Thyroid gland (tissue), 4 donors: ENCODE measurements around the gene AFAP1. TPM values are rescaled to one million over a fixed set of nuclear protein-coding genes. Genes with fewer than 3 reads are reported as not detected.

Experiments used
- DNase-seq, 2 donors: peaks; one replicate each; pipeline ENCODE4 v3.0.0-alpha.2; 2019
- H3K27ac ChIP-seq, 3 donors: fragments of 200-600 bp; sonication (generic); 1 replicate in 2 of 3; 2 replicates in 1 of 3; pipeline ENCODE4 v1.5.1; 2016 to 2019; ENCODE audit warnings: mild to moderate bottlenecking in 1 of 3, moderate library complexity in 1 of 3
- H3K27me3 ChIP-seq: fragments of 200-600 bp; sonication (generic); one replicate; pipeline ENCODE4 v1.5.1; 2019
- H3K36me3 ChIP-seq, 2 donors: fragments of 200-600 bp; sonication (generic); one replicate each; pipeline ENCODE4 v1.5.1; 2016 to 2019
- H3K4me1 ChIP-seq, 2 donors: fragments of 200-600 bp; sonication (generic); one replicate each; pipeline ENCODE4 v1.5.1; 2017 to 2019
- H3K4me3 ChIP-seq, 3 donors: fragments of 200-600 bp; sonication (generic); replicated peaks in 1 of 3; 1 replicate in 2 of 3; 2 replicates in 1 of 3; pipeline ENCODE4 v1.5.1; 2016; ENCODE audit warnings: mild to moderate bottlenecking in 1 of 3
- H3K9me3 ChIP-seq: fragments of 200-600 bp; sonication (generic); one replicate; pipeline ENCODE4 v1.5.1; 2017
- POLR2A ChIP-seq, 2 donors: fragments of 450-650 bp; IDR thresholded peaks; one replicate each; pipeline ENCODE4 v1.6.1; 2017; ENCODE audit warnings: antibody characterized with exemption in 2 of 2, mild to moderate bottlenecking in 2 of 2, moderate library complexity in 1 of 2
- WGBS, 2 donors: methylation state at CpG; one replicate each; pipeline ENCODE4 v1.1.5; 2017; 5-methylcytosine and 5-hydroxymethylcytosine counted together
- intact Hi-C: fragments of 100-400 bp; cut with DNase I; formaldehyde crosslinking; loops from one replicate; pipeline ENCODE4 v1.15.1; 2023
- total RNA-seq, 4 donors: library from RNA; depleted of rRNA; stranded (reverse); fragments of >200 nt; gene quantifications; one replicate each; pipeline ENCODE4 v1.2.3, GENCODE V29; 2016
- TF ChIP-seq, protein P1 (sequence below), 6 experiments: fragments of 200-600 bp in 3 of 6; fragments of 450-650 bp in 3 of 6; sonication (generic) in 3 of 6; IDR thresholded peaks; one replicate each; pipeline ENCODE4 v1.5.1; 2016 to 2019; ENCODE audit warnings: antibody characterized with exemption in 6 of 6, mild to moderate bottlenecking in 2 of 6, inconsistent platforms in 1 of 6, moderate library complexity in 1 of 6

The AFAP1 gene
- total RNA-seq, 4 donors from 2014 or later, result 12.3 to 33.3 (median 26.2) TPM

- Histone ChIP-seq H3K36me3 (no peaks in the 10 kb centered on the region), H3K27me3 (no peaks in the 10 kb centered on the region), H3K4me3 (no peak overlapping the region), H3K27ac (no peak overlapping the region), H3K9me3 (no peaks in the 10 kb centered on the region), H3K4me1 (peaks cover 0 to 3% of the 10 kb centered on the region in 2 donors)
- intact Hi-C loops, result loop anchor here (5.0 kb wide), 1 partner anchor 42 kb away; no protein-coding TSS in a partner anchor
- no peak for TF ChIP-seq POLR2A (IDR thresholded peaks at IDR 0.05)
- TF ChIP-seq, protein P1, sequence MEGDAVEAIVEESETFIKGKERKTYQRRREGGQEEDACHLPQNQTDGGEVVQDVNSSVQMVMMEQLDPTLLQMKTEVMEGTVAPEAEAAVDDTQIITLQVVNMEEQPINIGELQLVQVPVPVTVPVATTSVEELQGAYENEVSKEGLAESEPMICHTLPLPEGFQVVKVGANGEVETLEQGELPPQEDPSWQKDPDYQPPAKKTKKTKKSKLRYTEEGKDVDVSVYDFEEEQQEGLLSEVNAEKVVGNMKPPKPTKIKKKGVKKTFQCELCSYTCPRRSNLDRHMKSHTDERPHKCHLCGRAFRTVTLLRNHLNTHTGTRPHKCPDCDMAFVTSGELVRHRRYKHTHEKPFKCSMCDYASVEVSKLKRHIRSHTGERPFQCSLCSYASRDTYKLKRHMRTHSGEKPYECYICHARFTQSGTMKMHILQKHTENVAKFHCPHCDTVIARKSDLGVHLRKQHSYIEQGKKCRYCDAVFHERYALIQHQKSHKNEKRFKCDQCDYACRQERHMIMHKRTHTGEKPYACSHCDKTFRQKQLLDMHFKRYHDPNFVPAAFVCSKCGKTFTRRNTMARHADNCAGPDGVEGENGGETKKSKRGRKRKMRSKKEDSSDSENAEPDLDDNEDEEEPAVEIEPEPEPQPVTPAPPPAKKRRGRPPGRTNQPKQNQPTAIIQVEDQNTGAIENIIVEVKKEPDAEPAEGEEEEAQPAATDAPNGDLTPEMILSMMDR (IDR thresholded peaks at IDR 0.05), result no peak
- no peak for DNase-seq
- WGBS, 2 donors, result 93 to 95% methylated on average over 16 of the region's 16 CpGs
Measured at GRCh38 chr4:7760706-7761105, 179.0 kb downstream of the AFAP1 start.

- Histone ChIP-seq H3K36me3 (no peaks in the 10 kb centered on the region), H3K27ac (no peak overlapping the region), H3K4me3 (no peak overlapping the region), H3K9me3 (no peaks in the 10 kb centered on the region), H3K27me3 (no peaks in the 10 kb centered on the region), H3K4me1 (peaks cover 0 to 3% of the 10 kb centered on the region in 2 donors)
- intact Hi-C loops, result loop anchor here (5.0 kb wide), 1 partner anchor 42 kb away; no protein-coding TSS in a partner anchor
- WGBS, 2 donors, result 88 to 91% methylated on average over 7 to 8 of the region's 9 CpGs
- TF ChIP-seq, protein P1 (IDR thresholded peaks at IDR 0.05), result no peak
- no peak for TF ChIP-seq POLR2A (IDR thresholded peaks at IDR 0.05)
- DNase-seq, result no peak
Measured at GRCh38 chr4:7760228-7760627, 179.4 kb downstream of the AFAP1 start.

DNA sequence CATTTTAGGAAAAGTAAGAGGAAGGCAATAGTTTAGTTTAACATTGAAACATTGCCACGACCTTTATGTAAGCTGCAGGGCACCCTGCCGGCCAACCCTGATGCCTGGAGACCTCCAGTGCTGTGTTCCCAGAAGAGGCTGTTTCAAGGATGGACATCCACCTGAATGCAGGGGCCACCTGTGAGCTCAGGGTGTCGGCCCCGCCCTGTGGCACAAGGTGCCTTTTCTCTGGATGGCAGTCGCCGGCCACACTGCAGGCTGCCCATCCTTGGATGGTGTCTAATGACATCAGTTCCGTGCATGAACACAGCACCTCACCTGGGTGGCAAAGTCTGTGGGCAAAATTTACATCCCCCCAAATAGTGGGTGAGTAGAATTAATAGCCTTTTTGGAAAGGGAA lies 180.0 kb downstream of the AFAP1 start:
- Histone ChIP-seq H3K27ac (no peak overlapping the region), H3K36me3 (no peaks in the 10 kb centered on the region), H3K9me3 (no peaks in the 10 kb centered on the region), H3K4me1 (peaks cover 0 to 3% of the 10 kb centered on the region in 2 donors), H3K27me3 (no peaks in the 10 kb centered on the region), H3K4me3 (no peak overlapping the region)
- DNase-seq, result no peak
- WGBS, 2 donors, result 93 to 99% methylated on average over 5 of the region's 7 CpGs
- no peak for TF ChIP-seq POLR2A (IDR thresholded peaks at IDR 0.05)
- TF ChIP-seq, protein P1 (IDR thresholded peaks at IDR 0.05), result no peak
- intact Hi-C loops, result loop anchor here (5.0 kb wide), 1 partner anchor 43 kb away; no protein-coding TSS in a partner anchor

DNA sequence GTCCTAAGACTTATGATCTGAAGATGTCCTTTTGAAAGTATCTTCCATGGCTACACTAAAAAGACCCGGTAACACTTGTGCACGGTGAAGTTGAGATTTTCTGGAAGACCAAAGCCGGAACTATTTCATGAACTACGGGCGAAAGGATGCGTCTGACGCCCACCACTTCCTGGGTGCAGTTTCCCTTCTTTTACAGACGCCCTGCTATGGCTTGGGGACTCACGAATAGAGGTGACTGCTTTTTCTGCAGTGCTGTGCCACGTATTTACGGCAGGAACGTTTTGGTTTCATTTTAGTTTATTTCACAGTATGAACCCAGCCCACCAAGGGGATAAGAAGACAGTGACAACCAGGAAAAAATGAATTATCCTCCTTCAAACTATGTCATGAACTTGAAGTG lies 180.4 kb downstream of the AFAP1 start:
- Histone ChIP-seq H3K27ac (no peak overlapping the region), H3K9me3 (no peaks in the 10 kb centered on the region), H3K4me3 (no peak overlapping the region), H3K27me3 (no peaks in the 10 kb centered on the region), H3K36me3 (no peaks in the 10 kb centered on the region), H3K4me1 (peaks cover 0 to 3% of the 10 kb centered on the region in 2 donors)
- intact Hi-C loops, result no loop called here
- 82 to 89% methylated on average over 12 of the region's 12 CpGs for WGBS, 2 donors
- TF ChIP-seq POLR2A (IDR thresholded peaks at IDR 0.05), result no peak
- TF ChIP-seq, protein P1 (IDR thresholded peaks at IDR 0.05), result no peak
- no peak for DNase-seq

DNA sequence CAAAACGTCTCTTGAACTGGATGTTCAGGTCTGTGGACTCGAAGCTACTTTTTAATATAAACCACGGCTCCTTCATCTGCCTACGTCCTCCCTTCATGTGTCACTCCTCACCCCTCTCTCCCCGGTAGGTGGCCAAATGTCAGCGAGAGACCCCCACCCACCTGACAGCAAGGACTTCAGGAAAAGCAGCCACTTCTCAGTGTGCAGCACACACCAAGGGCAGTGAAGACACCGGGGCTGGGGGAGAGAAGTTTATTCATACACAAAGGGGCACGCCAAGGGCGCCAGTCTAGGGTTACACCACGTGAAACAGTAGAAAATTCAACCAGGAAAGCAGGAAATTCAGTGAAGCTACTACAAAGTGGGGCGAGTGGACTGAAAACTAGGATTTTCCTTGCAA lies 181.2 kb downstream of the AFAP1 start:
- H3K4me1 ChIP-seq, result peaks cover 0 to 3% of the 10 kb centered on the region in 2 donors
- intact Hi-C loops, result no loop called here
- H3K27ac ChIP-seq, result no peak overlapping the region
- no peaks in the 10 kb centered on the region for H3K27me3 ChIP-seq
- no peak for TF ChIP-seq POLR2A (IDR thresholded peaks at IDR 0.05)
- TF ChIP-seq, protein P1 (IDR thresholded peaks at IDR 0.05), result no peak
- no peaks in the 10 kb centered on the region for H3K36me3 ChIP-seq
- DNase-seq, result no peak
- no peaks in the 10 kb centered on the region for H3K9me3 ChIP-seq
- 95 to 97% methylated on average over 11 of the region's 11 CpGs for WGBS, 2 donors
- no peak overlapping the region for H3K4me3 ChIP-seq
